GM19351 (cell line): ENCODE data around the gene TKFC.
A peak's percentile ranks its signal among the peaks of the same experiment; 100 is the strongest.

Experiments
- ATAC-seq: cut with Tn5 transposase; IDR thresholded peaks from one replicate; pipeline ENCODE4 v1.9.1; 2021; ENCODE audit warnings: mild to moderate bottlenecking, moderate library complexity; ENCODE audit not compliant: unreplicated experiment

The TKFC gene

DNA sequence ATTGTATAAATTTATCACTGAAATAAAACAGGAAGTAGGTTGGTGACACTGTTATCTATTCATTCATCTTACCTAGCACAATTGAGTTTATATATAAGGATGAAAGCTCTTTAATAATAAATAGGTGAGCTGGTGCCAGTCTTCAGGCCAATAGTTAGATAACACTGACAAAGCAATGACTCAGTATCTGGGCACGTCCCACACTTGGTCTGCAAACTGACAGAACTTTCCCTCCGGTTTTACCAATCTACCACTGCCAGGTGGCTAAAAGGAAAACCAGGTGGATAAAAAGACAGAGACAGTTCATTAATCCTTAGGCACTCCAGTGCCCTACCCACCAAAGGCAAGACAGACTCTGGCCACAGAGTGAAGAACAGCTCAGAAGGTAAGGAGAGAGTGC is 17.8 kb upstream of the TKFC start:
- no peak for ATAC-seq

DNA sequence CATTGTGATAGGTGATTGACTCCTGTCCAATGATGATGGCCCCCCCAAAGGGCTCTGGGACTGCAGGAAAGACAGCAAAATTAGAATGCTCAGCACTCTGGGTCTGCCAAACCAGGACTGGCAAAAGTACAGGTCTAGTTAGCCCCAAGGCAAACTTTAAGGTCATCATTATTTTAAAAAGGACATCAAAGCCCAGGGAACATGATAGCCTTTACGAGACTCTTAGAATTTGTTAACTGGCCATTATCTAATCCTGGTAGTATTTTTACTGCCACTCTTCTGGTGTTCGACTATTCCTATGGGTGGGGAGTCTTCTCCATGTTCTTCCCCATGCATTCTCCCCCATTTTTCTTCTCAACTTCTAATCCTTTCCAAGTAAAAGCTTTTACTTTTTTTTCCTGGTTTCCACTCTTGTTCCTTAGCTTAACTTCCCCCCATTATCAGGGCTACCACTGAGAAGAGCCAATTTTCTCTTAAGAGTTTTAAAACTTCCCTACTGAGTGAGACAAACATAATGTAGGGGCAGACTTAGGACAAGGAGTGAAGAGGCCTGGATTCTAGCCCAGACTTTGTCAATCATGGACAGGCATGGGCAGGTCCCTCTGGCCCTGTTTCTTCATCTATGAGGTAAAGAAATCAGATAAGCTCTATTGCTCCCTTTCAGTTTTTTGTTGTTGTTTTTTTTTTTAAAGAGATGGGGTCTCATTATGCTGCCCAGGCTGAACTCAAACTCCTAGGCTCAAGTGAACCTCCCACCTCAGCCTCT is 7.2 kb upstream of the TKFC start:
- no peak for ATAC-seq

DNA sequence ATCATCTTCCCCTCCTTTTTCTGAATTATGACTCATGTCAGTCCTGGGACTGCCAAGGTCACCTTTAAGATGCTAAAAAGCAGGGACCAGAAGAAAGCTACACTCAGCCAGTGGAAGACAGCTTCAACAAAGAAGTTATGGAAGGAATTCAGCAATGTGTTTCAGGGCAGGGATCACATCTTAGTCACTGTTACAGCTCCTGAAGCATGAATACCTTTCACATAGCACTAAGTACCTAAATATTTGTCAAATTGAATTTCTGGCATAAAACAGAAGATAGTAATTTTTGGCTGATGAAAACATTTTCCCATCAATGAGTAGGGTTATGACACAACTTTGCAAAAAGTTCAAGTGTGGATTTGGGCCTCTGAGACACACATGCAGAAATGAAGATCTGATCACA is 5.4 kb upstream of the TKFC start:
- no peak for ATAC-seq

GRCh38 chr11:61328351-61328750 is 4.7 kb upstream of the TKFC start:
- no peak for ATAC-seq

- no peak for ATAC-seq
Measured at GRCh38 chr11:61329871-61330270, 3.2 kb upstream of the TKFC start.

DNA sequence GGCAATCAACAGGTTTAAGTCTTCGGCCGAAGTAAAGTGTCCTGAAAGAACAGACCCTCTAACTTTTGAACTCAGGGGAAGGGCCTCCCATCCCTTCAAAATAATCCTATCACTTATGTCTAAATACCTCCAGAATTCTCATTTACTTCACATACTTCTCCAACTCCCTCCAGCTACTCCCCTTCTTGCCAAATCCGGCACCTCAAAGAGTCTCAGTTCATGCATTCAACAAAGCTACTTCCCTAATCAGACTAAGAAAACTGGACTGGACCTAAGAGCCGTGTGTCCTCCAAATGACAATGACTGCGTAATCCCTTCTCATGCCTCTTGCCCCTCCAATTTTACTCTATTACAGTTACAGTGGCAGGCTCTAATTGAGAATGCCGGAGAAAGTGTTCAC is 1.4 kb upstream of the TKFC start:
- no peak for ATAC-seq

GRCh38 chr11:61332281-61332796 is 689 bp upstream of the TKFC start:
- peak; percentile 5 for ATAC-seq

DNA sequence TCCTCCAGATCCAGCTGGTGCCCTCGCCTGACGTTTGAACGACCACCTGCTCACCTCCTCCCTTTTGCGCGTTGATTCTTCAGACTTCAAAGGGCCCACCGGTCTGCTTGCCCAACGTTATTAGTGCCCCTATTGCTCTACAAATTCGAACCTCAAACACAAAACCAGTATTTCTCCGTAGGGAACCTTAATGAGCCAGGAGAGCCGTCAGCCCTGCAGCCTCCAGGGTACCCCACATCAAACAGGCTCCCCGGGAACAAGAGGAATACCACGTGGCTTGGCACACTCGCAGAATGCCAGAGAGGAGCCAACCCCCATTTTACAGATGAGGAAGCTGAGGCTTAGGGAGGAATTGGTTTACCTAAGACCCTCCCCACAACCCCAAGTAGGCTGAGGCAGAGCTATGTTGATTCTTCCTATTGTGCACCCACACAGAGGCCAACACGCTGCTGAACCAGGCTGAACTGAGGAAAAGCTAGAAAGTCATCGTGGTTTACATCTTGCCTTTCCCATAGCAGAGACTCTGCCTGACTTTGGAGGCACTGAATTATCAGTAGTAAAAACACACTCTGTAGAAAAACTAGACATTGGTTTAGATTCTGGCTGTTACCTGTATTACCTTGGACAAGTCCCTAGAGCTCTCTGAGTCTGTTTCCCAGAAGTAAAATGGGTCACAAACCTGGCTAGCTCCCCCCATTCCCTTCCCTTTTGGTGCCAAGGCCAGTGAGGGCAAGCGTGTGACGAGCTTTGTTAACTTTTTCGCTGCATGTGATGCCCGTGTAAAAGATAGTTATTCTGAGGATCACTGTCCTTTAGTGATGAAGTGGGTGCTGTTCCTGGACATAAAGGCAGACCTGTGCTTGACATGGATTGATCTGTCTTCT is 764 bp downstream of the TKFC start:
- no peak for ATAC-seq

GRCh38 chr11:61334434-61335354 is 1.7 kb downstream of the TKFC start:
- no peak for ATAC-seq

DNA sequence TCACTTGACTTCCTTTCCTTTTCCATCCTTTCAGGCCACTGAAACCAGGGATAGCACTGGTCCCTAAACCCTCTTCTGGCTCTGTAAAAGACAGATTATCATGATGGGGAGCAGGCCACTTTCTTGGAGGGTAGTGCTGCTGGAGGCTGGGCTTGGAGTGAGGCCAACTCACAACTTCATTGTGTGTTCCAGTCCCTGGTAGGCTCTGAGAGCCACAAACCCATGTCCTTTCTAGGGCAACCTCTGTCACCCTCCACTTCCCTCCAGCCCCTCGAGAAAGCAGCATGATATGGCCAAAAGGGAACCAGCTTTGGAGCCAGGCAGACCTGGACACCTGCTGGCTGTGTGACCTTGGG is 2.3 kb downstream of the TKFC start:
- ATAC-seq, result no peak

GRCh38 chr11:61336171-61336935 is 3.3 kb downstream of the TKFC start:
- ATAC-seq, result peak; percentile 59

GRCh38 chr11:61337706-61338470 is 4.9 kb downstream of the TKFC start:
- no peak for ATAC-seq

- no peak for ATAC-seq
Measured at GRCh38 chr11:61338783-61339489, 5.9 kb downstream of the TKFC start.

- ATAC-seq, result no peak
Measured at GRCh38 chr11:61339490-61339878, 6.5 kb downstream of the TKFC start.

GRCh38 chr11:61340979-61341378 is 8.0 kb downstream of the TKFC start:
- no peak for ATAC-seq

DNA sequence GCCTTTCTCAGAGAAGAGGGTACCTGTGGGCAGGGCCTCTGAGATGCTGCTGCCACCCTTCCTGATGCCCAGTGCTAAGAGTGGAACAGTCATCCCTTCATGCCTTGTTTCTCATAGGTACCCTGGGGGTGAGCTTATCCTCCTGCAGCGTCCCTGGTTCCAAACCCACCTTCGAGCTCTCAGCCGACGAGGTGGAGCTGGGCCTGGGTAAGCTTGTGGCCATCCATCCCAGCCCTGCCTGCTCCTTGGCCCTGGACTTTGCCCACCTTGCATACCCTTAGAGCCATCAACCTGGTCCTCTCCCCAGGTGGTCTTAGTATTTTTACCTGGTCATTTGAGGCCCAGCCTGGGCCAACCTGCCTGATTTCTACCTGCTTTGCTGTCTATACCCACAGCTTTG is 8.7 kb downstream of the TKFC start:
- ATAC-seq, result no peak

DNA sequence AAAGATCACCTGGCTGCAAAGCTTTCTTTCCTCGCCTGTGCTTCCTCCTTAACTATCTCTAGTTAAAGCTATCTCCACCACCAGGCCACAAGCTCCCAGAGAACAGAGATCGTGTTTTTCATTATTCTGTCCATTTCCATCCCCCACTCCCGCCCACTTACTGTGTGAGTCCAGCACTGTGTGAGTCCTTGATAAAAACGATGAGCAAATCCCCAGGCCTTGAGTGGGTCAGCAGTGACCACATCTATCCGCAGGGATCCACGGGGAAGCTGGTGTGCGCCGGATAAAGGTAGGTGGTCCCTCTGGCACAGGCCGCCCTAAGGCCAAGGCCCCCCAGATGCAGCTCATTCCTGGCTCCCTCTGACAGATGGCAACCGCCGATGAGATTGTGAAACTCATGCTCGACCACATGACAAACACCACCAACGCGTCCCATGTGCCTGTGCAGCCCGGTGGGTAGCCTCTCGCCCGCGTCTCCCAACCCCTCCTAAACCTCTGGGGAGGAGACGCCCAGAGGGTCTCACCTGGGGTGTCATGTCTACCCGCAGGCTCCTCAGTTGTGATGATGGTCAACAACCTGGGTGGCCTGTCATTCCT is 9.3 kb downstream of the TKFC start:
- ATAC-seq, result no peak
